ENCODE results near the gene IPPK. TPM values are rescaled to one million over a fixed set of nuclear protein-coding genes. Genes with fewer than 3 reads are reported as not detected.

IPPK gene
- total RNA-seq, 1 donor from 2014 or later: 7.3 TPM

GRCh38 chr9:92709240-92709639 is 39.3 kb upstream of the IPPK start:
- ATAC-seq: no peak
- Histone ChIP-seq H3K27ac (no peak overlapping the region), H3K9me3 (no peaks in the 10 kb centered on the region), H3K27me3 (ENCODE audit: low read depth) (no peaks in the 10 kb centered on the region), H3K4me3 (no peak overlapping the region), H3K36me3 (peaks cover 49% of the 10 kb centered on the region), H3K4me1 (peaks cover 10% of the 10 kb centered on the region)
- intact Hi-C loops (cut with DNase I): no loop called here
- TF ChIP-seq, protein P1, sequence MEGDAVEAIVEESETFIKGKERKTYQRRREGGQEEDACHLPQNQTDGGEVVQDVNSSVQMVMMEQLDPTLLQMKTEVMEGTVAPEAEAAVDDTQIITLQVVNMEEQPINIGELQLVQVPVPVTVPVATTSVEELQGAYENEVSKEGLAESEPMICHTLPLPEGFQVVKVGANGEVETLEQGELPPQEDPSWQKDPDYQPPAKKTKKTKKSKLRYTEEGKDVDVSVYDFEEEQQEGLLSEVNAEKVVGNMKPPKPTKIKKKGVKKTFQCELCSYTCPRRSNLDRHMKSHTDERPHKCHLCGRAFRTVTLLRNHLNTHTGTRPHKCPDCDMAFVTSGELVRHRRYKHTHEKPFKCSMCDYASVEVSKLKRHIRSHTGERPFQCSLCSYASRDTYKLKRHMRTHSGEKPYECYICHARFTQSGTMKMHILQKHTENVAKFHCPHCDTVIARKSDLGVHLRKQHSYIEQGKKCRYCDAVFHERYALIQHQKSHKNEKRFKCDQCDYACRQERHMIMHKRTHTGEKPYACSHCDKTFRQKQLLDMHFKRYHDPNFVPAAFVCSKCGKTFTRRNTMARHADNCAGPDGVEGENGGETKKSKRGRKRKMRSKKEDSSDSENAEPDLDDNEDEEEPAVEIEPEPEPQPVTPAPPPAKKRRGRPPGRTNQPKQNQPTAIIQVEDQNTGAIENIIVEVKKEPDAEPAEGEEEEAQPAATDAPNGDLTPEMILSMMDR (IDR thresholded peaks at IDR 0.05): no peak
- no peak for DNase-seq

DNA sequence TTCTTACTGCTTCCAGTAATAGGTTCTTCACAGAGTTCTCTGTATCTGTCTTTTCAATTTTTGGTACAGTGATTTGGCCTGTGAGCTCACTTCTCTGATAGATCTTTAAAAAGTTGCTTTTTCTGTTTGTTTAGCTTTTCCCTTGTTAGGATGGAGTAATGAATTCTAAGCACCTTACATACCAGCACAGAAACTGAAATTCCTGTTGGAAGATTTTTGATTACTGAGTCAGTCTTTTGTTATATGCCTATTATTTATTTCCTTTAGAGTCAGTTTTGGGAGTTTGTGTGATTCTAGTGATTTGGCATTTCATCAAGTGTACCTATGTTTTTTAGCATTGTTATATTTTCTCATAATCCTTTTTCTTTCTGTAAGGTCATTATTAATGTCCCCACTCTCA is 37.6 kb upstream of the IPPK start:
- ATAC-seq: no peak
- Histone ChIP-seq H3K27me3 (ENCODE audit: low read depth) (no peaks in the 10 kb centered on the region), H3K4me3 (no peak overlapping the region), H3K9me3 (no peaks in the 10 kb centered on the region), H3K27ac (no peak overlapping the region), H3K4me1 (peaks cover 10% of the 10 kb centered on the region), H3K36me3 (peaks cover 32% of the 10 kb centered on the region)
- TF ChIP-seq, protein P1 (IDR thresholded peaks at IDR 0.05): no peak
- DNase-seq: no peak
- intact Hi-C loops (cut with DNase I): no loop called here

- Histone ChIP-seq H3K4me3 (no peak overlapping the region), H3K27me3 (ENCODE audit: low read depth) (no peaks in the 10 kb centered on the region), H3K27ac (no peak overlapping the region), H3K9me3 (no peaks in the 10 kb centered on the region), H3K36me3 (peaks cover 23% of the 10 kb centered on the region), H3K4me1 (peaks cover under 1% of the 10 kb centered on the region)
- DNase-seq: no peak
- intact Hi-C loops (cut with DNase I): no loop called here
- TF ChIP-seq, protein P1 (IDR thresholded peaks at IDR 0.05): peak; percentile 40
- ATAC-seq: peak; percentile 47 to 65
Measured at GRCh38 chr9:92706218-92706940, 36.4 kb upstream of the IPPK start.

GRCh38 chr9:92704528-92704927 is 34.6 kb upstream of the IPPK start:
- no peak for ATAC-seq

DNA sequence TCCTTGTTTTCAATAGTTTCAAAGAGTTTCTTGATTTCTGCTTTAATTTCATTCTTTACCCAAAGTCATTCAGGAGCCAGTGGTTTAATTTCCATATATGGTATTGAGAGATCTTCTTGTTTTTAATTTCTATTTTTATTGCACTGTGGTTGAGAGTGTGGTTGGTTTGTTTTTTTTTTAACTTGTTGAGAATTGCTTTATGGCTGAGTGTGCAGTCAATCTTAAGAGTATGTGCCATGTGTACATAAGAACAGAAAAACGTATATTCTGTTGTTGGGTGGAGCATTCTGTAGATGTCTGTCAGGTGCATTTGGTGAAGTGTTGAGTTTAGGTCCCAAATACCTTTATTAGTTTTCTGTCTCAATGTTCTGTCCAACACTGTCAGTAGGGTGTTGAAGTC is 26.7 kb upstream of the IPPK start:
- intact Hi-C loops (cut with DNase I): no loop called here
- no peak for DNase-seq
- no peak overlapping the region for H3K27ac ChIP-seq
- TF ChIP-seq, protein P1 (IDR thresholded peaks at IDR 0.05): no peak
- H3K36me3 ChIP-seq: no peaks in the 10 kb centered on the region
- H3K4me3 ChIP-seq: no peak overlapping the region
- no peaks in the 10 kb centered on the region for H3K27me3 ChIP-seq (ENCODE audit: low read depth)
- peaks cover 12% of the 10 kb centered on the region for H3K9me3 ChIP-seq
- no peaks in the 10 kb centered on the region for H3K4me1 ChIP-seq
- ATAC-seq: no peak

More at GRCh38 chr9:92704528-92704927, 34.6 kb upstream of the IPPK start:
- no peak overlapping the region for H3K4me3 ChIP-seq
- no peaks in the 10 kb centered on the region for H3K27me3 ChIP-seq (ENCODE audit: low read depth)
- no peak for DNase-seq
- intact Hi-C loops (cut with DNase I): no loop called here
- TF ChIP-seq, protein P1 (IDR thresholded peaks at IDR 0.05): no peak
- peaks cover 6% of the 10 kb centered on the region for H3K36me3 ChIP-seq
- no peaks in the 10 kb centered on the region for H3K9me3 ChIP-seq
- H3K4me1 ChIP-seq: no peaks in the 10 kb centered on the region
- no peak overlapping the region for H3K27ac ChIP-seq

Data from lower lobe of right lung (tissue), 2 donors.